Suprapubic skin (tissue), 4 donors: Measurements from ENCODE around the gene CHRM4.

Experiments used
- EP300 ChIP-seq: sonication (generic); formaldehyde crosslinking; IDR thresholded peaks from one replicate; pipeline ENCODE4 v1.6.1; 2017; ENCODE audit warnings: antibody characterized with exemption
- POLR2A ChIP-seq, 2 donors: fragments of 450-650 bp; IDR thresholded peaks; one replicate each; pipeline ENCODE4 v1.6.1; 2017; ENCODE audit warnings: antibody characterized with exemption in 2 of 2, mild to moderate bottlenecking in 2 of 2, moderate library complexity in 2 of 2
- POLR2AphosphoS5 ChIP-seq, 3 donors: sonication (generic); formaldehyde crosslinking; IDR thresholded peaks; one replicate each; pipeline ENCODE4 v1.6.1; 2017; ENCODE audit warnings: antibody characterized with exemption in 3 of 3
- TF ChIP-seq, protein P1 (sequence below), 2 donors: fragments of 200-600 bp in 1 of 2; fragments of 450-650 bp in 1 of 2; sonication (generic) in 1 of 2; IDR thresholded peaks; one replicate each; pipeline ENCODE4 v1.5.1; 2016 to 2019; ENCODE audit warnings: antibody characterized with exemption in 2 of 2, mild to moderate bottlenecking in 1 of 2, moderate library complexity in 1 of 2

DNA sequence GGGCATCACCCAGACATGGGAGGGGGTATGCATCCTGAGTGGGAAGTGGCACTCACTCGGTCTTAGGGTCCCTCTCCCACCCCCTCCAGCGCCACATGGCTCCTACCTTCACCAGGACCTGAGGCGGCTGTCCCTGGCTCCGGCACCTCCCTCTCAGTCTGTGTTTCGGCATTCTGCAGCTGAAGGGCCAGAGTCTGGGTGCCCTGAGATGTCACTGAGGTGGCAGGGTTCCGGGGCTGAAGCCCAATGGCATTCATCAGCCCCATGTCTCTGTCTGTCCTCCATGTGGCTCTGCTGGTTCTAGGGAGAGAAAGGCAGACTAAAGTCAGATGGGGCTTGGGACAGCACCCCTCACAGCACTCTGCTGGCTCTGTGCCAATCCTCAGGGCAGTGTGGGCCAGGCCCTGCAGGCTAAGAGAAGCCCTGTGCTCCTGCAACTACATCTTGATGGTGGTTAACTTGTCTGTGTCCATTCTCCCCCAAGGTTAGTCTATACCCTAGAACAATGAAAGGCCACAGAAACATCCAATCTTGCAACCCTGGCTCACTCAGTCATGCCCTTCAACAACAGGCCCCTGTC, 16.9 kb upstream of the CHRM4 start:
- no peak for TF ChIP-seq EP300
- TF ChIP-seq POLR2A (IDR thresholded peaks at IDR 0.05): no peak
- TF ChIP-seq, protein P1, sequence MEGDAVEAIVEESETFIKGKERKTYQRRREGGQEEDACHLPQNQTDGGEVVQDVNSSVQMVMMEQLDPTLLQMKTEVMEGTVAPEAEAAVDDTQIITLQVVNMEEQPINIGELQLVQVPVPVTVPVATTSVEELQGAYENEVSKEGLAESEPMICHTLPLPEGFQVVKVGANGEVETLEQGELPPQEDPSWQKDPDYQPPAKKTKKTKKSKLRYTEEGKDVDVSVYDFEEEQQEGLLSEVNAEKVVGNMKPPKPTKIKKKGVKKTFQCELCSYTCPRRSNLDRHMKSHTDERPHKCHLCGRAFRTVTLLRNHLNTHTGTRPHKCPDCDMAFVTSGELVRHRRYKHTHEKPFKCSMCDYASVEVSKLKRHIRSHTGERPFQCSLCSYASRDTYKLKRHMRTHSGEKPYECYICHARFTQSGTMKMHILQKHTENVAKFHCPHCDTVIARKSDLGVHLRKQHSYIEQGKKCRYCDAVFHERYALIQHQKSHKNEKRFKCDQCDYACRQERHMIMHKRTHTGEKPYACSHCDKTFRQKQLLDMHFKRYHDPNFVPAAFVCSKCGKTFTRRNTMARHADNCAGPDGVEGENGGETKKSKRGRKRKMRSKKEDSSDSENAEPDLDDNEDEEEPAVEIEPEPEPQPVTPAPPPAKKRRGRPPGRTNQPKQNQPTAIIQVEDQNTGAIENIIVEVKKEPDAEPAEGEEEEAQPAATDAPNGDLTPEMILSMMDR (IDR thresholded peaks at IDR 0.05): no peak
- TF ChIP-seq POLR2AphosphoS5 (IDR thresholded peaks at IDR 0.05): no peak
